Smooth muscle cell (in vitro differentiated cells): ENCODE data around the gene EMP3. TPM values are rescaled to one million over a fixed set of nuclear protein-coding genes. Genes with fewer than 3 reads are reported as not detected.
"Not testable (repeated sequence)": the region's sequence is repeated elsewhere in the genome, so short reads cannot be mapped to it uniquely, and the experiment has no call there.

ENCODE experiments used
- DNase-seq: peaks from one replicate; lab custom pipeline; 2025; ENCODE audit not compliant: unreplicated experiment; lab: John Stamatoyannopoulos, UW
- H2AFZ ChIP-seq: fragments of 200-600 bp; sonication (generic); 2 replicates; pipeline ENCODE4 v1.6.0; 2016; ENCODE audit warnings: antibody characterized with exemption, low read depth, mild to moderate bottlenecking
- H3F3A ChIP-seq: fragments of 200-600 bp; sonication (generic); 2 replicates; pipeline ENCODE4 v1.6.0; 2017; ENCODE audit warnings: antibody characterized with exemption, low read depth
- H3K27ac ChIP-seq: fragments of 200-600 bp; sonication (generic); 2 replicates; pipeline ENCODE4 v1.5.1; 2016; ENCODE audit warnings: low read depth, mild to moderate bottlenecking
- H3K27me3 ChIP-seq: fragments of 200-600 bp; sonication (generic); 2 replicates; pipeline ENCODE4 v1.6.1; 2016; ENCODE audit warnings: low read depth, mild to moderate bottlenecking
- H3K36me3 ChIP-seq: fragments of 200-600 bp; sonication (generic); 2 replicates; pipeline ENCODE4 v1.5.1; 2016; ENCODE audit warnings: low read depth
- H3K4me1 ChIP-seq: fragments of 200-600 bp; sonication (generic); 2 replicates; pipeline ENCODE4 v1.5.1; 2016; ENCODE audit warnings: low read depth
- H3K4me2 ChIP-seq: fragments of 200-600 bp; sonication (generic); 2 replicates; pipeline ENCODE4 v1.6.0; 2016; ENCODE audit warnings: mild to moderate bottlenecking
- H3K4me3 ChIP-seq: fragments of 200-600 bp; sonication (generic); 2 replicates; pipeline ENCODE4 v1.5.1; 2016; ENCODE audit warnings: mild to moderate bottlenecking
- H3K79me2 ChIP-seq: fragments of 200-600 bp; sonication (generic); 2 replicates; pipeline ENCODE4 v1.6.0; 2016; ENCODE audit warnings: low read depth, mild to moderate bottlenecking
- H3K9ac ChIP-seq: fragments of 200-600 bp; sonication (generic); 2 replicates; pipeline ENCODE4 v1.6.0; 2016; ENCODE audit warnings: low read depth
- H3K9me3 ChIP-seq: fragments of 200-600 bp; sonication (generic); replicated peaks from 2 replicates; pipeline ENCODE4 v1.5.1; 2016; ENCODE audit warnings: low read depth
- H4K20me1 ChIP-seq: fragments of 200-600 bp; sonication (generic); 2 replicates; pipeline ENCODE4 v1.6.0; 2016; ENCODE audit warnings: low read depth
- WGBS: methylation state at CpG from one replicate; pipeline ENCODE4 v1.1.7; 2016; ENCODE audit warnings: low lambda C conversion rate; 5-methylcytosine and 5-hydroxymethylcytosine counted together
- polyA plus RNA-seq: library from polyadenylated mRNA; unstranded; fragments of >200 nt; fragmentation: Nextera tagmentation; extraction: Ambion mirVana; gene quantifications from 2 replicates; pipeline ENCODE4 v1.2.1, GENCODE V29; 2016
- total RNA-seq: library from RNA; depleted of rRNA; stranded (reverse); fragments of >200 nt; gene quantifications from 2 replicates; pipeline ENCODE4 v1.2.3, GENCODE V29; 2014
- TF ChIP-seq, protein P1 (sequence below): fragments of 200-600 bp; sonication (generic); IDR thresholded peaks from 2 replicates; pipeline ENCODE4 v1.5.1; 2017; ENCODE audit warnings: borderline replicate concordance, mild to moderate bottlenecking, antibody characterized with exemption; ENCODE audit not compliant: insufficient read depth, poor library complexity, severe bottlenecking

EMP3 gene
- total and polyA plus RNA-seq, 2 experiments from 2014 or later = 95.2 to 458 TPM

DNA sequence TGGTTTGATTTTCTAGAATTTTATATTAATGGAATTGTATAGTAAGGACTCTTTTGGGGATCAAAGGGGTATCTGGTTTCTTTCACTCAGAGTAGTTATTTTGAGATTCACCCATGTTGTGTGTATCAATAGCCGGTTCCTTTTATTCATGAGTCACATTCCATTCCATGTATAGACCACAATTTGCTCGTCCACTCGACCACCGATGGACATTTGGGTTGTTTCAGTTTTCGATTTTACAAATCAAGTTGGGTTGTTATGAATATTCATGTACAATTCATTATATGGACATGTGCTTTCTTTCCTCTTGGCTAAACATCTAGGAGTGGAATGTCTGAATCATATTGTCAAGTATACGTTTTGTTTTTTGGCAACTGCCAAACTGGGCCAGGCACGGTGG, 9.6 kb upstream of the EMP3 start:
- whole genome bisulfite sequencing = 92% methylated on average over 7 of the region's 7 CpGs
- Histone ChIP-seq H3K9ac (no peak overlapping the region), H3K36me3 (no peaks in the 10 kb centered on the region), H3K79me2 (no peaks in the 10 kb centered on the region), H3K4me3 (no peak overlapping the region), H3F3A (peaks cover 5% of the 10 kb centered on the region), H3K9me3 (no peaks in the 10 kb centered on the region), H3K4me1 (peaks cover 4% of the 10 kb centered on the region), H3K4me2 (no peak overlapping the region), H3K27ac (no peak overlapping the region), H4K20me1 (no peaks in the 10 kb centered on the region), H3K27me3 (no peaks in the 10 kb centered on the region), H2AFZ (no peak overlapping the region)
- TF ChIP-seq, protein P1, sequence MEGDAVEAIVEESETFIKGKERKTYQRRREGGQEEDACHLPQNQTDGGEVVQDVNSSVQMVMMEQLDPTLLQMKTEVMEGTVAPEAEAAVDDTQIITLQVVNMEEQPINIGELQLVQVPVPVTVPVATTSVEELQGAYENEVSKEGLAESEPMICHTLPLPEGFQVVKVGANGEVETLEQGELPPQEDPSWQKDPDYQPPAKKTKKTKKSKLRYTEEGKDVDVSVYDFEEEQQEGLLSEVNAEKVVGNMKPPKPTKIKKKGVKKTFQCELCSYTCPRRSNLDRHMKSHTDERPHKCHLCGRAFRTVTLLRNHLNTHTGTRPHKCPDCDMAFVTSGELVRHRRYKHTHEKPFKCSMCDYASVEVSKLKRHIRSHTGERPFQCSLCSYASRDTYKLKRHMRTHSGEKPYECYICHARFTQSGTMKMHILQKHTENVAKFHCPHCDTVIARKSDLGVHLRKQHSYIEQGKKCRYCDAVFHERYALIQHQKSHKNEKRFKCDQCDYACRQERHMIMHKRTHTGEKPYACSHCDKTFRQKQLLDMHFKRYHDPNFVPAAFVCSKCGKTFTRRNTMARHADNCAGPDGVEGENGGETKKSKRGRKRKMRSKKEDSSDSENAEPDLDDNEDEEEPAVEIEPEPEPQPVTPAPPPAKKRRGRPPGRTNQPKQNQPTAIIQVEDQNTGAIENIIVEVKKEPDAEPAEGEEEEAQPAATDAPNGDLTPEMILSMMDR = no peak
- no peak for DNase-seq

DNA sequence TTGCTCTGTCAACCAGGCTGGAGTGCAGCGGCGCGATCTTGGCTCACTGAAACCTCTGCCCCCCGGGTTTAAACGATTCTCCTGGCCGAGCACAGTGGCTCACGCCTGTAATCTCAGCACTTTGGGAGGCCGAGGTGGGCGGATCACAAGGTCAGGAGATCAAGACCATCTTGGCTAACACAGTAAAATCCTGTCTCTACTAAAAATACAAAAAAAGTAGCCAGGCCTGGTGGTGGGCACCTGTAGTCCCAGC, 7.7 kb upstream of the EMP3 start:
- not testable (repeated sequence) for H2AFZ ChIP-seq, H3K79me2 ChIP-seq, H3K27me3 ChIP-seq, H3K4me1 ChIP-seq, H3K4me3 ChIP-seq, H3K9ac ChIP-seq, H3K4me2 ChIP-seq, H4K20me1 ChIP-seq, H3K9me3 ChIP-seq, DNase-seq, H3F3A ChIP-seq, H3K36me3 ChIP-seq
- H3K27ac ChIP-seq = peak overlapping the region; percentile 37
- 86% methylated on average over 9 of the region's 9 CpGs for WGBS

DNA sequence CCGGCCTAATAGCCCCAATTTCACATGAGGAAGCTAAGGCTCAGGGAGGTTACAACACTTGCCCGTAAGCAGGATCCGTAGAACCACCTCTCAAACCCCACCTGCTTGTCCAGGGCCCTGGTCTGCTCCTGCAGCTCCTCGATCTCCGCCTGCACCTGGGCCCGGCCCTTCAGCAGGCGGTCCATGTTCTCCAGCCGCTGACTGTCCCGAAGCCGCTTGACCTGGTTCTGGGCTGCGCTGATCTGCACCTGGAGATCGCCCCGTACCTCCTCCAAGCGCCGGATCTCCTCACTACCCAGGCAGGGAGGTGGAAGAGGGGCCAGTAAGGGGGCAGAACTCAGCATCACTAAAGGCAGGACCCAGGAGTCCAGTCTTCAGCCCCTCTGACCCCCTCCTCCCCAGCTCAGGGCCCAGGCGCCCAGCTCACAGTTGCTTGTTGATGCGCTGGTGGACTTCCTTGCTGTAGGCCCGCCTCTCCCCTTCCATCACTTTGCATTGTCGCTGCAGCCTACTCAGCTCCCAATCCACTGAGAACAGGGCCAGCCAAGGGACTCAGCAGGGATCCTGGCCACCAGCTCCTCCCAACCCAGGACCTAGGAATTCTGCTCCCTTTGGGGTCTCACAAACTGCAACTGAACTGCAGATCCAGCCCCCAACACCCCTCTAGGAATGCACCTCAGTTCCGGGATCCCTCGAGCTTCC, 6.9 kb upstream of the EMP3 start:
- Histone ChIP-seq H3K4me1 (peaks cover 14% of the 10 kb centered on the region), H3K9ac (no peak overlapping the region)
- WGBS = 95% methylated on average over 21 of the region's 21 CpGs

DNA sequence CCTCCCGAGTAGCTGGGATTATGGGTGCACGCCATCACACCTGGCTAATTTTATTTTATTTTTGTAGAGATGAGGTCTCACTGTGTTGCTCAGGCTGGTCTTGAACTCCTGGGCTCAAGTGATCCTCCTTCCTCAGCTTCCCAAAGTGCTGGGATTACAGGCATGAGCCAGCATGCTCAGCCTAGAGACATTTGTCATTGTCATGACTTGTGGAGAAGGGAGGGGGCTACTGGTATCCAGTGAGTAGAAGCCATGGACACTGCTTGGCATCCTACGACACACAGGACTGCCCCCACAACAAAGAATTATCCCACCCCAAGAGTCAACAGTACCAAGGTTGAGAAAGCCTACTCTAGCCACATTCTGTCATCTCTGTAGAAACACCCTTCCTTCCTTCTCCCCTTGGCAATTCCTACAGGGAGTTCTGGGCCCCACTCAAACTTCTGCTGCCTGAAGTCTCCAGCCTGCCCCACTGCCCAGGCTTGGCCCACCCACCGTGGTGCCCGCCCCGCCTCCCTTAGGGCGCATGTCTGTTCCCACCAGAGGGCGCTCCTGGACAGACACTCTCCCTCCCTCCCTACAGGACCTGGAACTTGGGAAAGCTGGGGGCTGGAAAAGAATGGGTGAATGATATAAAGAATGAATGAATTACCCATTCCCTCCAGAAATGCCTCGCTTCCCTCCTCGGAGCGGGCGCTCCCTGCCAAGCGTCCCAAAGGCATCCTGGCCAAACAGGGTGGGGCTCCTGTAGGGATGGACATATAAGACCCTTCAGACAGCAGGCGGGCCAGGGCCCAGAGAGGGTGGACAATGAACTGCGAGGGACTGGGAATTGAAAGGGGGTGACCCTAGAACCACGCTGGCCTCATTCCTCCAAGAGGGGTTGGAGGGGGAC, 5.5 kb upstream of the EMP3 start:
- WGBS = 34% methylated on average over 16 of the region's 16 CpGs
- Histone ChIP-seq H3K27ac (peak overlapping the region; percentile 21), H2AFZ (peak overlapping the region; percentile 26), H3K27me3 (no peaks in the 10 kb centered on the region), H3K79me2 (no peaks in the 10 kb centered on the region), H4K20me1 (no peaks in the 10 kb centered on the region), H3K9ac (no peak overlapping the region), H3F3A (peaks cover 16% of the 10 kb centered on the region), H3K9me3 (no peaks in the 10 kb centered on the region), H3K4me3 (no peak overlapping the region), H3K4me1 (peaks cover 14% of the 10 kb centered on the region), H3K36me3 (no peaks in the 10 kb centered on the region), H3K4me2 (peak overlapping the region; percentile 88)
- peak; percentile 71 for DNase-seq
- TF ChIP-seq, protein P1 = peak; percentile 90

More for the DNA sequence above, 6.9 kb upstream of the EMP3 start:
- H3K79me2 ChIP-seq = no peaks in the 10 kb centered on the region
- TF ChIP-seq, protein P1 = no peak
- no peaks in the 10 kb centered on the region for H3K27me3 ChIP-seq
- no peak overlapping the region for H2AFZ ChIP-seq
- no peaks in the 10 kb centered on the region for H4K20me1 ChIP-seq
- H3K9me3 ChIP-seq = no peaks in the 10 kb centered on the region
- no peak overlapping the region for H3K27ac ChIP-seq
- no peak overlapping the region for H3K4me2 ChIP-seq
- no peak for DNase-seq
- peaks cover 7% of the 10 kb centered on the region for H3F3A ChIP-seq
- H3K4me3 ChIP-seq = no peak overlapping the region
- no peaks in the 10 kb centered on the region for H3K36me3 ChIP-seq
